HG02943 (cell line): ENCODE measurements around the gene KPTN.

Source experiments
- ATAC-seq: cut with Tn5 transposase; IDR thresholded peaks from one replicate; pipeline ENCODE4 v1.9.1; 2021; ENCODE audit warnings: mild to moderate bottlenecking, low read depth, moderate library complexity; ENCODE audit not compliant: unreplicated experiment

The KPTN gene

GRCh38 chr19:47483800-47484690 is at the start of gene KPTN:
KPTN (minus strand) TSS chr19:47484219; CDS start chr19:47484160, 59 bp downstream.
- ATAC-seq = peak; percentile 51

DNA sequence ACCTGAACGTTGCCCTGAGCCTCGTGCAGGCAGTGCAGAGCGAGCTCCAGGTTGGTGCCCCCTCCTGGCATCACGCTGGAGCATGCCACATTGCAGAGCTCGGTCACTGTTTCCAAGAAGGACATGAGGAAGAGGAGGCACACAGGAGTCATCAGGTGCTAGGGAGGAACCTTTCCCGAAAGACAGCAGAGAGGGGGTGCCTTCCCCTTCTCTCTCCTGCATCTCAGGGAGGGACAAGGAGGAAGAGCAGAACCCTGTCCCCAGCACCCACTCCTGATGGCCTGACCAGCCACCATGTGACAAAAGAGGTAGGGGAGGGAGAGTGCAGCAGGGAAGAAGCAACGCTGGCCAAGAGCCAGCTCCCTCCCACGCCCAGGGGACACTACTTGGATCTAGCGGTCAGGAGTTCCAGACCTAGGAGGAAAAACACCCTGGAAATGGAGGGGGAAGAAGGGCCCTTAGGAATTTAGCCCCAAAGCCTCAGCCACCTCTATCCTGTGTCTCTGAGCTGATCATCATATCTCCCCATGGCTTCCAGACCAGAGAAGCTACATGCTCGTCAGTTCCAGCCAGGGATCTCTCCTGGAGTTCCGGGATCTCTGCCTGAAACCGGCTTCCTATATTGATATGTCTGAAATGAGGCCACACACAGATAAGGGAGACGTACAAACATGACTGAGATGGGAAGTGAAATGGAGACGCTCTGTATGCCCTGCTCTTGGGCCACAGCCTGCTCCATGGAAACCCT is 47.8 kb upstream of the KPTN start:
- no peak for ATAC-seq

- ATAC-seq = no peak
Observed at GRCh38 chr19:47529018-47529742, 45.2 kb upstream of the KPTN start.

- no peak for ATAC-seq
Observed at GRCh38 chr19:47526798-47527197, 42.8 kb upstream of the KPTN start.

DNA sequence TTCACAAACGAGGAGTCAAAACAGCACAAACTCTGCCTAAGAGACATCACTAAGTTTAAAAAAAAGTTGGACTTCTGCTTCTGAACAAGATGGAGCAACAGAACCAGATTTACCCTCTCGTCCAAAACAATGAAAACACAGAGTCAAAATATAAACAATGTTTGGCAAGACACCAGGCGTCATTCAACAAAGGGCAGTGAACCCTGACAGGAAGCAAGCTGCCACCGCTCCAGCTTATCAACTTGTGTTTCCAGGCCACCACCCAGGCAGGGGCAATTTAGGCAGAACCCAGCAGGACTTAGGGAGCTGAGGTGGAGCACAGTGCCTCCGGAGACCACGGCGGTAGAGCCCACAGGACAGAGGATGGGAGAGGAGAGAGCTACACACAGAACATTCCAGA is 39.5 kb upstream of the KPTN start:
- ATAC-seq = no peak

DNA sequence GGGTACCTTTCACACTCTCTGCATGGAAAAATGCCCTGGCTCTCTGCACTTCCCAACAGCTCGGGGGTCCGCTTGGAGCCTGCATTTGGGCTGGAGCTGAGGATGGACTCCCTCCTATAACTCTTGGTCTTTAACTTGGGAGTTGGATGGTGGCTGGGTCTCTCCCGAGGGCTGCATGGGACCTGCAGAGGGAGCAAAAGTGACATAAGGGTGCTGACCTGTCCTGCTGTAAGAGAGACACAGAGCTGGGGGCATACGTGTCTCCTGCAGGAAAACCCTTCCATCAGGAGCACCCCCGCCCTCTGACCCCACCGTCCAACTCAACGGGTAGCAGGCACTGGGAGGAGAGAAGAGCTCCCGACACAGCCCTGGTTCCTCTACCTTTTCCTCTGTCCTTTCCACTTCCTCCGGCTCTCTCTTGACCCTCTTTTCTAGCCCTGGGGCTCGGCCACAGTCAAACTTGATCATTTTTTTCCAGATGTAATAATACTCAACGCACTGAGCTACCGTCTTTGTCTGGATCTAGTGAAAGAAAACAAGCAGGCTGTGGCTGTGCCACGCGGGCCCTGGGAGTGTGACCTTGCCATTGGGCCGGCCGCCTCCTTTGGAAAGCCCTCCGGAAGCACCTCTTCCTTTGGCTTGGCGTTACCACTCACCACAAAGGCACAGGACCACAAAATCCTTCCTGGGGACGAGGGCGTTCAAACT is 37.6 kb upstream of the KPTN start:
- no peak for ATAC-seq

DNA sequence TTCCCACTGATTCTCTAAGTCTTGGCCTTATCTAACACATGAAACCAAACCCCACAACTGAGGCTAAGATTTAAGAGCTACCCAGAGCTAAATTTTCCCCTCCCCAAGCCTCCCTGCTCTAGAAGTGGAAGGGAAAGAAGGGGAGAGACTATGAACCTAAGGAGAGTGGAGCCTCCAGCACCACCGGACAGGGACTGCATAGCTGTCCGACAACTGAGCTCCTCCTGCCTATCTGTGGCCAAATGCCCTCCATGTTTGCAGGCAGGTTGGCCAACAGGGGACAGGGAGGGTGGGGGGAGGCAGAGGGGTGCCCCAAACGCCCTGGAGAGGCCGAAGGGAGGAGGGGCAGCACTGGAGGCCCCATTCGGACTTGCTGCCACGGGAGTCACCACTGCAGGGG is 36.8 kb upstream of the KPTN start:
- no peak for ATAC-seq

DNA sequence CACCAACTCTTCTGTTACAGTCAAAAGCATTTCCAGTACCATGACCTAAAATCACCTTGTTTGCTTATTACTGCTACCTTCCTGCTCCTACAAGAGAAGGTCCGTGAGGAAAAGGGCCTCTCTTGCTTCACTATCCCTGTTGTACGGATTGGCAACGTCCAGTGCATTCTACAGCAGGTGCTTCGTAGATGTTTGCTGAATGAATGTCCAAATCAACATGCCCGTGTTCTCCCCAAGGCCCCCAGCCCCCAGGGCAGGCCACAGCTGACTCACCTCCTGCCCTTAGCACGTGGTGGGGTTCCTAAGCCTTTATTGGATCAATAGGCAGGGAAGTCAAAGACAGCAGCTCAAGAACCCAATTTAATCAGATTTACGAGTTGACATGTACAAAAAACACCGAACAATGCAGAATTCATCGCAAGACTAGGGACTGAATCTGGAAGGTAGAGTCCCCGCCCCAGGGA is 36.4 kb upstream of the KPTN start:
- no peak for ATAC-seq

DNA sequence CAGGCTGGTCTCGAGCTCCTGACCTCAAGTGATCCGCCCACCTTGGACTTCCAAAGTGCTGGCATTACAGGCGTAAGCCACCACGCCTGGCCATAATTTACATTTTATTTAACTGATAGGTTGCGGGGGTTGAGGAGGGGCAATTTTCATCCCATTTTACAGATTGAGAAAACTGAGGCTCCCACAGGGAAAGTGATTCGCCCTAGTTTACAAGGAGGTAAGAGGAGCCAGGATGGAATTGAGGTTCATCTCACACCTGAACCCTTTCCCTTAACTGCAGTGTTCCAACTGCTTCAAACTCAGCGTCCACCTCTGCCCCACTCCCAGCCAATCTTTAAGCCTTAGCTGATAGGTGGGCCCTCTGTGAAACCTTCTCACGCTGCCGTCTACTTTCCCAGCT is 34.8 kb upstream of the KPTN start:
- ATAC-seq = no peak

DNA sequence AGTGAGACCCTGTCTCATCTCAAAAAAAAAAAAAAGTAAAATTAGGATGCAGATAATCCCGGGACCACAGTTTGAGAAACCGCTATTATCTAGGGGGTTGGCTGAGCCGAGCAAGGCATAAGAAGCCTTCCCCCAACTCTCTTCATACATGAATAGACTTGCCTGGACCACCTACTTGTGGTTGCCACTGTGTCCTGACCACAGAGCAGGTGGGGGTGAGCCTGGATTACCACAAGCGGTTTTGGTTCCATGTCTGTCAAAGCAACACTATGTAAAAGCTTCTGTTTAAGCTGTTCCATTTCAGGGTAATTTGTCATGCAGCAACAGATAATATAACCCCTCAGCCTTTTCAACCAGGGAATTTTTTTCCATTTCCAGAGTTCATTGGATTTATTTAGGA is 34.1 kb upstream of the KPTN start:
- ATAC-seq = no peak

DNA sequence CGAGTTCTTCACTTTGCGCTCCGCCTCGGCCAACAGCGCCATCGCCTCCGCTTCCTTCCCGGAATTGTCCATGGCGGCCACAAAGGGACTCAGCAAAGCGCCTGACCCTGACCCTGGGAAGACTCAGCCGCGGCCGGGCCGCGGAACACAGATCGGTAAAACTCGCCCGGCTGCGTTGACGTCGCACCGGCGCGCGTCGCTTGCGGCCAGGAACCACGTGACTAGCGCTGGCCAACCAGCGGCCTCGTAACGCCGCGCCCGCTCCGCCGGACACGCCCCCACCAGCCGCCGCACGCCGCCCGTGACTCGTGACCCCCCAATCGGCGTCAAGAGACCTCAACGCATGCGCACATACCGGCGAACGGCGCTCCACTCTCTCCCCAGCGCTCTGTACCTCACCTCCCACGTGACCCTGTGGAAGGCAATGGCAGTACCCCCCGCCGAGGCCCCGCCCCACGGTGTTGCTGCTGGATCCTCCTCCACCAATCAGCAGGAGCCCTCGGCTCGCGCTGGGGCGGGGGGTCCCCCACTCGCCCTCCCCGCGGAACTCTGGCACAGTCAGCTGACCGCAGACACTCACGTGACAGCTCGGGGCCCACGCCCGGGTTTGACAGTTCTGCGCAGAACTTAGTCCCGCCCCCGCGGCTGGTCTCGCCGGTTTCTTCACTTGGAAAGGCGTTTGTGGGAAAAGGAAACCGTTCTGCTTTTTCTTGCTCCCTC is 31.0 kb upstream of the KPTN start, which contains the start of gene NAPA:
NAPA (minus strand) TSS at position 195 of the 720 bp plus-strand sequence; CDS start at position 72, 123 bp downstream.
- peak; percentile 80 for ATAC-seq

DNA sequence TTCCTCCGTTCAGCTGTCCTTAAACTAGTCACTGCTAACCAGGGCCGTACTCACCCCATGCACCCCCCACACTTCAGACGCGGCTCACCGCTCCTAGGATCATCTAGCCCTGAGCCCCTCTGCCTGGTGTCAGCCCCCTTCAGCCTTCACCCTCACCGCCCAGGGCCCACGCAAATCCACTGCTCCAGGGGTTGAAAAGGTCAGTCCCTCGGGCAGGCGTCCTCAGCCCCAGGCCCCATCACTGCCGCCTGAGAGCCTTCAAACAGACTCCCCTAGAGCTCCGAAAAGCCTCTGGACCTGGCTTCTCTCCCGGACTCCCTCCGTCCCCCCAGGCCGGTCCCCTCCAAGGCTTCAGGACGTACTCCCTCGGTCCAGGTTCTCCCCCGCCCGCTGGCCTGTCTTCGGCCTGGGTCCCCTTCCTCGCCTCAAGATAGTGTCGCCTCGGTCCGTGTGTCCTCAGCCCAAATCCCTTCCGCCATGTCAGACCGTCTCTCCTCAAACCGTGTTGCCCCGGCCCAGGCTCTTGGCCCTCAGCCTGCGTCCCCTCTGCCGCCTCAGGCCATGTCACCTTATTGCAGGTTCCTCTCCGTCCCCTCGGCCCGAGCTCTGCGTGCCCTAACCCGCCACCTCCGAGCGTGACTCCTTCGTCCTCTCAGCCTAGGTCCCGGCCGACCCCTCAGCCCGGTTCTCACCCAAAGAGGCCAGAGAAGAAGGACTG is 30.3 kb upstream of the KPTN start:
- ATAC-seq = no peak

GRCh38 chr19:47512948-47513319 is 28.9 kb upstream of the KPTN start:
- ATAC-seq = no peak

DNA sequence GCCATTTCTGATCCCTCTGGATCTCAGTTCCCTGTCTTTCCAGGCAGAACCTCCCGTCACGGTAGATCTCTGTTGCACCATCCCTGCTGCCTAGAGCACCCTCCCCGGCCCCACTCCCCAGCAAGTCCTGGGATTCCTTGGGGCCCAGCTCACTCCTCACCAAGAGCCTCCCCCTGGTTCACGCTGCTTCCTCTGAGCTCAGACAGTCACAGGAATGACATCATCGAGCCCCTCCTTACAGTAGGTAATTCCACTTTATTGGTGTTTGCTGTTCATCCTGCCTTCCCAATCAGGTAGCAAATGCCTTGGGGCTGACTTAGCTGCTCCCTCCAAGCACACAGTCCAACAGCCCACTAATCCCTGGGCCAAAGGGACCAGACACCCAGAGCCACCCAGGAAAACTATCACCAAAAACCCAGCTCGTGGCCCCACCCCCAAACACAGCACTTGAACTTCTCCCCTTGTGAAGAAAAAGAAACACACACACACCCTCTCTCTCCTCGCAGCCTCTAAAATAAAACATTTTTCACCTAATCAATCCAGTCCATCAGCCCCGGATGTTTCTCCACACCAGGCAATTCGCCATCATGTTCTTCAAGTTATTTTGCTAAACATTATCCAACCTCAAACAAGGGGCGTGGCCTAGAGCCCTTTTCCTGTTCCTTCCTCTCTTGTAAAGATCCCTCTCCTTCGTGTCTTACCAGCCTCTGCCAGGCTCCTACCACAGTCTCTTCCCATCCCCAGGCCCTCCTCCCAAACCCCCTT is 28.3 kb upstream of the KPTN start:
- ATAC-seq = no peak

- no peak for ATAC-seq
Observed at GRCh38 chr19:47511681-47512080, 27.7 kb upstream of the KPTN start.

- ATAC-seq = no peak
Observed at GRCh38 chr19:47511128-47511517, 27.1 kb upstream of the KPTN start.

GRCh38 chr19:47510516-47511127 is 26.6 kb upstream of the KPTN start:
- no peak for ATAC-seq

DNA sequence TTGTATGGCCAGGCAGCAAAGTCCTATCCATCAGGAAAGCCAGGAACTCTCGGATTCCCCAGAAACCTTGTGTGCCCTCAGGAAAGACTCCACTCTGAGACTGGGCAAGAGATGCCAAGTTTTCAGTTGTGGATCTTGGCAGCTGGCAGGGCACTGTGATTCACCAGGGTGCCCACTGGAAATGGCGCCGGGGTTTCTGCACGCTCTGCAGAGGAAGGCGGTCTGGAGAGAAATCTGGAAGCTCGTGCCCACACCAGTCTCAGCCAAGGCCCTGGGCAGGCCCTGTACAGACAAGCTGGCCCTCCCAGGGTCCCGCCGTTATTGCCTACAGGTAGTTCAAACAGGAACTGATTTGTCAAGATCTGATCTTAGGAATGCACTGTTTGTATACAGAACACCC is 26.0 kb upstream of the KPTN start:
- ATAC-seq = no peak
